Left ventricle myocardium inferior (tissue), 1 donor: ENCODE data around the gene KRTAP12-4. TPM values are rescaled to one million over a fixed set of nuclear protein-coding genes. Genes with fewer than 3 reads are reported as not detected.

Source experiments
- DNase-seq: peaks from one replicate; pipeline ENCODE4 v3.0.0-alpha.2; 2020
- H3K27ac ChIP-seq: fragments of 200-600 bp; replicated peaks from 2 replicates; pipeline ENCODE4 v1.8.0; 2021
- H3K27me3 ChIP-seq: fragments of 200-600 bp; 2 replicates; pipeline ENCODE4 v1.8.0; 2021; ENCODE audit warnings: low read depth
- H3K36me3 ChIP-seq: fragments of 200-600 bp; 2 replicates; pipeline ENCODE4 v1.8.0; 2021
- H3K4me1 ChIP-seq: fragments of 200-600 bp; 2 replicates; pipeline ENCODE4 v1.8.0; 2021
- H3K4me3 ChIP-seq: fragments of 200-600 bp; 2 replicates; pipeline ENCODE4 v1.8.0; 2021; ENCODE audit warnings: mild to moderate bottlenecking, moderate library complexity
- H3K9me3 ChIP-seq: fragments of 200-600 bp; replicated peaks from 2 replicates; pipeline ENCODE4 v1.8.0; 2021
- intact Hi-C: fragments of 100-400 bp; cut with micrococcal nuclease; formaldehyde crosslinking; loops from one replicate; pipeline ENCODE4 v1.11.0; 2022
- total RNA-seq: library from RNA; stranded (reverse); fragmentation: NEBNext Ultra II Directional; extraction: Animal tissue kit (Norgen Biotek cat#: 25700); gene quantifications from one replicate; pipeline ENCODE4 v1.2.1, GENCODE V29; 2021
- TF ChIP-seq, protein P1 (sequence below): fragments of 200-600 bp; IDR thresholded peaks from 2 replicates; pipeline ENCODE4 v1.8.0; 2021; ENCODE audit warnings: antibody characterized with exemption, mild to moderate bottlenecking, borderline replicate concordance
- donor health status: DM: no; HTN: yes; CAD: no; lungs with severe emphysema.

The KRTAP12-4 gene
- total RNA-seq, 1 donor from 2014 or later: not detected

DNA sequence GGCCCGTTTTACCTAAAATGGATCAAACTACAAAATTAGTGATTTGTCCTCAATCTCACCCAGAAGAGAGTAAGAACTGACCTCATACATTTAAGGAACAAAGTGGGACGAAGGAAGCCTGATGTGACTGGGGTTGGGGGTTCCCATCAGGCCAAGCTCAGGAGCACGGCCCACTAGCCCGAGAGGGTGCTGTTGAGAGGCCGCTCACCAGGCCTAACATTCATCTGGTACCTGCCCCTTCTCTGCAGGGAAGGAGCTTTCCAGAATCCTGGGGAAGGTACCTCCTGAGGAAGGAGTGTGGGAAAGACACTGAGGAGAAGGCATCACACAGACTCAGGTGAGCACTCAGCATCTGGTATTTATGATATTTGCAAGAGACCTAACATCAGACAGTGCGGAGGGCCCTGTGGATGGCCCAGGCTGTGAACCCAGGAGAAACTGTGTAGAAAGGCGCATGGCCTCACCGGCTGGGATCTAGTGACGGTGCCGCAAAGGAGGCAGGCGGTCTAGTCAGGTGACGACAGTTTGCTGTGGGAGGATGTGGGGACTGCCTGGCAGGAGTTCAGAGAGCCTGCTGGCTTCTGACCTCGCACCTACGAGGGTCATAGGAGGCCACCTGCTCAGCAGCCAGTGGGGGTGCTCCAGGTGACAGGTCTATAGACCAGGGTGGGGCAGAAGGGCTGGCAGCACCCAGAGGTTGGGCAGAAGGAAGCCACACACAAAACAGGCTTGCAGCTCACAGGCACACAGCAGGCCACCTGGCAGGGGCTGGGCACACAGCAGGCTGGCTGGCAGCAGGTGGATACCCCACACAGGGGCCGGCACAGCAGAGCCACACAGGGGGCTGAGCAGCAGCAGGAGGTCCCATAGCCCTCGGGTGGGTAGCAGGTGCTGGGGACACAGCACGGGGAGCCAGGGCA, 543 bp downstream of the KRTAP12-4 start:
- no peak for DNase-seq
- H3K4me3 ChIP-seq: no peak overlapping the region
- peaks cover 12% of the 10 kb centered on the region for H3K9me3 ChIP-seq
- H3K27me3 ChIP-seq: peaks cover 20% of the 10 kb centered on the region
- no peaks in the 10 kb centered on the region for H3K4me1 ChIP-seq
- TF ChIP-seq, protein P1, sequence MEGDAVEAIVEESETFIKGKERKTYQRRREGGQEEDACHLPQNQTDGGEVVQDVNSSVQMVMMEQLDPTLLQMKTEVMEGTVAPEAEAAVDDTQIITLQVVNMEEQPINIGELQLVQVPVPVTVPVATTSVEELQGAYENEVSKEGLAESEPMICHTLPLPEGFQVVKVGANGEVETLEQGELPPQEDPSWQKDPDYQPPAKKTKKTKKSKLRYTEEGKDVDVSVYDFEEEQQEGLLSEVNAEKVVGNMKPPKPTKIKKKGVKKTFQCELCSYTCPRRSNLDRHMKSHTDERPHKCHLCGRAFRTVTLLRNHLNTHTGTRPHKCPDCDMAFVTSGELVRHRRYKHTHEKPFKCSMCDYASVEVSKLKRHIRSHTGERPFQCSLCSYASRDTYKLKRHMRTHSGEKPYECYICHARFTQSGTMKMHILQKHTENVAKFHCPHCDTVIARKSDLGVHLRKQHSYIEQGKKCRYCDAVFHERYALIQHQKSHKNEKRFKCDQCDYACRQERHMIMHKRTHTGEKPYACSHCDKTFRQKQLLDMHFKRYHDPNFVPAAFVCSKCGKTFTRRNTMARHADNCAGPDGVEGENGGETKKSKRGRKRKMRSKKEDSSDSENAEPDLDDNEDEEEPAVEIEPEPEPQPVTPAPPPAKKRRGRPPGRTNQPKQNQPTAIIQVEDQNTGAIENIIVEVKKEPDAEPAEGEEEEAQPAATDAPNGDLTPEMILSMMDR: no peak
- intact Hi-C loops: no loop called here
- H3K36me3 ChIP-seq: no peaks in the 10 kb centered on the region
- no peak overlapping the region for H3K27ac ChIP-seq

DNA sequence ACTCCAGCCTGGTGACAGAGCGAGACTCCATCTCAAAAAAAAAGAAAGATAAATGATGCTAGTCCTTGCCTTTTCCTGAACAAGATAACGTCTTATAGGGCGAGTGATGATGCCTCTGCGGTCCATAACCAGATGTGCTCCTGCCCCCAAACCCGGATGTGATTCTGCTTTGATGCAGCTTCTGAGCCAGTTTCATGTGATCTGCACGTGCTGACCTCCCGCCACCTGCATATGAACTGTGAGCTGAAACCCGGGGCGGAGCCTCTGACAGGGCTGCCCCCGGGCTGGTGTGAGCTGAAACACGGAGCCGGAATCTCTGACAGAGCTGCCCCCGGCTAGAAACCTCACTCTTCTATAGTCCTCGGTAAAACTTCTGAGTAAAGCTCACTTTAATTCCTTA, 1.3 kb downstream of the KRTAP12-4 start:
- Histone ChIP-seq H3K4me3 (no peak overlapping the region), H3K4me1 (no peaks in the 10 kb centered on the region), H3K27ac (no peak overlapping the region), H3K9me3 (peaks cover 12% of the 10 kb centered on the region), H3K36me3 (no peaks in the 10 kb centered on the region), H3K27me3 (peaks cover 22% of the 10 kb centered on the region)
- TF ChIP-seq, protein P1: no peak
- intact Hi-C loops: no loop called here
- no peak for DNase-seq

DNA sequence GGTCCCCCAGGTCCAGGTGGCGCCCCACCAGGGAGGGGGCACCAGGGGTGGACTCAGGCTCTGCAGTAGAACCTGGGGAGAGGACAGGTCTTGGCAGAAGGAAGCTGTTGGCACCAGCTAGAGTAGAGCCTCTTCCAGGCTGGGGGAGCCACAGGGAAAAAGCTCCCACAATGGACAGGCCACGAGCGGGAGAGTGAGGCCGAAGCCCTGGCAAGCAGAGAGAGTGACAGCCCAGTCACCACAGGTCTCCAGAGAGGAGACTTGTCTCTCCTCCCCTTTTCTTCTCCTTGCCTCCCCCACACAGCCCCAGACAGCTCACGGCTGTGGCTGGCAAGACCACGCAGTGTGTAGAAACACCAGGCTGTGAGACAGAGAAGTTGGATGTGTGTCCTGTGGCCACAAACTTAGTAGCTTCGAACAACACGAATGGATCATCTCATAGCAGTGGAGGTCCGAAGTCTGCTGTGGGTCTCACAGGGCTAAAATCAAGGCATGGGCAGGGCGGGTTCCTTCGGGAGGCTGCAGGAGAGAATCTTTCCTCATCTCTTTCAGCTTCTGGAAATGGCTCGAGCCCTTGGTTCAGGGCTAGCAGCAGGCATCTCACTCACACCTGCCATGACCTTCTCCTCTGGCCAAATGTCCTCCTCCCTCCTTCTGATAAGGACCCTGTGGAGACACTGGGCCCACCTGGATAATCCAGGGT, 3.3 kb downstream of the KRTAP12-4 start:
- Histone ChIP-seq H3K36me3 (no peaks in the 10 kb centered on the region), H3K4me3 (no peak overlapping the region), H3K9me3 (peaks cover 3% of the 10 kb centered on the region), H3K4me1 (no peaks in the 10 kb centered on the region), H3K27ac (no peak overlapping the region), H3K27me3 (peaks cover 22% of the 10 kb centered on the region)
- TF ChIP-seq, protein P1: no peak
- intact Hi-C loops: no loop called here
- no peak for DNase-seq

DNA sequence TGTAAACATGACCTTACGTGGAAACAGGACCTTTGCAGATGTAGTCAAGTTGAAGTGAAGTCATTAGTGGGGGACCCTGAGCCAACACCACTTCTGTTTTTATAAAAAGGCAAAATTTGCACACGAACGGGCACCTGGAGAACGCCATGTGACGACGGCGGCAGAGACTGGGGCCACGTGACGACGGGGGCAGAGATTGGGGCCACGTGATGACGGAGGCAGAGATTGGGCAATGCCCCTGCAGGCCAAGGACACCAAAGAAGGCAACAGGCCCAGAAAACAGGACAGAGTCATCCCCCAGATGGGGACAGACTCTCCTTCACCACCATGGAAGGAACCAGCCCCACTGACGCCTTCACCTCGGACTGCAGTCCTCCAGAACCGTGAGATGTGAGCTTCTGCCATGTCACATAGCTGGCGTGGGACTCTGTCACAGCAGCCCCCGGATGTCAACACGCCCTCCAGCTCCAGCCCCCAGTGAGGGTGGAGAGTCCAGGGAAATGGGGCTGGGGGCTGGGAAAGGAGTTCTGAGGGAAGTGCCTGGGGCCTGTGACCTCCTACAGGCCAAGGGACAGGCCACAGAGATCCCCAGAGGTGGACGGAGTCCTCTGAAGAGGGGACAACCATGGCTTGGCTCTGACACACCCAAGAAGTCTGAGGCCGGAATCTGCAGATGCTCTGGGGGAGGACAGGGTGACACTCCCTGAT, 4.0 kb downstream of the KRTAP12-4 start:
- Histone ChIP-seq H3K27ac (no peak overlapping the region), H3K4me1 (no peaks in the 10 kb centered on the region), H3K27me3 (peaks cover 22% of the 10 kb centered on the region), H3K4me3 (no peak overlapping the region), H3K36me3 (no peaks in the 10 kb centered on the region), H3K9me3 (peaks cover 3% of the 10 kb centered on the region)
- DNase-seq: no peak
- TF ChIP-seq, protein P1: no peak
- intact Hi-C loops: no loop called here

DNA sequence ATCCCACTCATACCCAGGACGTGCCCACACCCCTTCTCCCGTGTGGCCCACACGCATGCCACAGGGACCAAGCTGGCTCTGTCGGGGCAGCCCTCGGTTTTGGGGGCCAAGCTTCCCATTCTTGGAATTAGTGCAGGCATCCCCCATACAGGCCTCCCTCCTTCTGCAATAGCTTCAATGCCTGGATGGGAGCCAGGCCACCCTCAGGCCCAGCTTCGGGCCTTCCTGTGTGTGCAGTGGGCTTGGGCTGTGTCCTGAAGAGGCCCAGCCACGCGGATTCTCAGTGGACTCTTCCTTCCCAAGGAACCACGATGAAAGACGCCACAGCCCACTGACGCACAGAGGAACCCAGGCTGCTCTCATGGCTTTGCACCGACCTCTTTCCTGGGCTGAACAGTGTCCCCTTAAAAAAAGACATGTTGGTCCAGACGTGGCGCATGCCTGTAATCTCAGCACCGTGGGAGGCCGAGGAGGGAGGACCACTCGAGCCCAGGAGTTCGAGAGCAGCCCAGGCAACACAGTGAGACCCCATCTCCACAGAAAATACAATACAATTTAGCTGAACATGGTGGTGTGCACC, 4.8 kb downstream of the KRTAP12-4 start:
- TF ChIP-seq, protein P1: no peak
- Histone ChIP-seq H3K4me1 (no peaks in the 10 kb centered on the region), H3K36me3 (no peaks in the 10 kb centered on the region), H3K27me3 (peaks cover 22% of the 10 kb centered on the region), H3K4me3 (no peak overlapping the region), H3K9me3 (peaks cover 11% of the 10 kb centered on the region), H3K27ac (no peak overlapping the region)
- intact Hi-C loops: no loop called here
- no peak for DNase-seq
